ENCODE results near the gene SORBS1.

GRCh38 chr10:95565336-95565735 is 4.2 kb upstream of the SORBS1 start:
- TF ChIP-seq POU6F1 (CRISPR knock-in tag; IDR thresholded peaks at IDR 0.05; ENCODE audit: borderline replicate concordance, low read depth) (no peak), ARNTL (CRISPR knock-in tag; IDR thresholded peaks at IDR 0.05; ENCODE audit: borderline replicate concordance, low read depth) (no peak), ZFP30 (CRISPR knock-in tag; IDR thresholded peaks at IDR 0.05) (no peak), SNAI2 (CRISPR knock-in tag; IDR thresholded peaks at IDR 0.05) (no peak), PATZ1 (CRISPR knock-in tag; IDR thresholded peaks at IDR 0.05; ENCODE audit: borderline replicate concordance) (no peak)

Measured in SK-N-SH treated with all-trans-retinoic acid at 6 μM for 48 hours (cell line).